ENCODE data around the gene SSX2.
"Not testable (repeated sequence)": the region's sequence is repeated elsewhere in the genome, so short reads cannot be mapped to it uniquely, and the experiment has no call there.

Gene SSX2, protein sequence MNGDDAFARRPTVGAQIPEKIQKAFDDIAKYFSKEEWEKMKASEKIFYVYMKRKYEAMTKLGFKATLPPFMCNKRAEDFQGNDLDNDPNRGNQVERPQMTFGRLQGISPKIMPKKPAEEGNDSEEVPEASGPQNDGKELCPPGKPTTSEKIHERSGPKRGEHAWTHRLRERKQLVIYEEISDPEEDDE

DNA sequence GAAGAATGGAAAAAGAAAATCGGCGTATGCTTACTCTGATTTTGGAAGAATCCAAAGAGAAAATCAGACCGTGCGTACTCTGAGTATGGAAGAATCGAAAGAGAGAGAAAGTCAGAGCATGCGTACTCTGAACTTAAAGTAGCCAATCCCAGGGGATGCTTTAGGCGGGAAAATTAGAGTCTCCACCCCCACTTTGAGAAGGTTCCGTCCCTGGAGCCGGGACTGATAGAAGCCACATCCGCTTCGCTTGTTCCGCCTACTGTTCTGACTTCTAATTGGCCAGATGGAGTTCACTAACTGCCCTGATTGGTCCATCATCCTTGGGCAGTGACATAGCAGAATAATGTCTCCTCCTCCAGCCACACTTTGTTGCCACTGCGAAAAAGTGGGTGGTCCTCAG is at the start of gene SSX2:
TSS of gene SSX2 (minus strand) at position 101 of the 400 bp plus-strand sequence. CDS start 1,429 bp downstream, outside the sequence.
- DNase-seq; in situ Hi-C loops (cut with MboI; ENCODE audit: low pct_unique_long_range_greater_than_20kb, low sequenced_read_pairs): not testable (repeated sequence)

DNA sequence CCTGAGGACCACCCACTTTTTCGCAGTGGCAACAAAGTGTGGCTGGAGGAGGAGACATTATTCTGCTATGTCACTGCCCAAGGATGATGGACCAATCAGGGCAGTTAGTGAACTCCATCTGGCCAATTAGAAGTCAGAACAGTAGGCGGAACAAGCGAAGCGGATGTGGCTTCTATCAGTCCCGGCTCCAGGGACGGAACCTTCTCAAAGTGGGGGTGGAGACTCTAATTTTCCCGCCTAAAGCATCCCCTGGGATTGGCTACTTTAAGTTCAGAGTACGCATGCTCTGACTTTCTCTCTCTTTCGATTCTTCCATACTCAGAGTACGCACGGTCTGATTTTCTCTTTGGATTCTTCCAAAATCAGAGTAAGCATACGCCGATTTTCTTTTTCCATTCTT is 44.0 kb upstream of the SSX2 start, which contains the start of gene SSX2B:
TSS of gene SSX2B (plus strand) at position 301 of the 400 bp plus-strand sequence. CDS start 1,429 bp downstream, outside the sequence.
- in situ Hi-C loops (cut with MboI; ENCODE audit: low pct_unique_long_range_greater_than_20kb, low sequenced_read_pairs), result not testable (repeated sequence)

DNA sequence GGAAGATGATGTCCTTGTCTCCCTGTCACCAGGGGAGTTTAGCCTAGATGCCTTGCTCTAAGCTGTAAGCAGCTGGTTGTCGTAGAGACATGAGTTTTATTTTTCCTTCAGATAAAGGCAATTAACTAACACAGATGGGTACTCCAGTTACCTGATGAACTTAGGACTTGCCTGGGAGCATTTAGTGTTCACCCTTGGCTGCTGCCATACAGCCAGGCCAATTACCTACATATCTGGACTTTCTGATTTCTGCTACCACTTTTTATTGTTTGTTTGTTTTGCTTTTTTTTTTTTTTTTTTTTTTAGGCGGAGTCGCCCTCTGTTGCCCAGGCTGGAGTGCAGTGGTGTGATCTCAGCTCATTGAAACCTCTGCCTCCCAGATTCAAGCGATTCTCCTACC is 14.9 kb downstream of the SSX2 start:
- DNase-seq; in situ Hi-C loops (cut with MboI; ENCODE audit: low pct_unique_long_range_greater_than_20kb, low sequenced_read_pairs): not testable (repeated sequence)

More for the DNA sequence above, 44.0 kb upstream of the SSX2 start, which contains the start of gene SSX2B:
- DNase-seq, result not testable (repeated sequence)

DNA sequence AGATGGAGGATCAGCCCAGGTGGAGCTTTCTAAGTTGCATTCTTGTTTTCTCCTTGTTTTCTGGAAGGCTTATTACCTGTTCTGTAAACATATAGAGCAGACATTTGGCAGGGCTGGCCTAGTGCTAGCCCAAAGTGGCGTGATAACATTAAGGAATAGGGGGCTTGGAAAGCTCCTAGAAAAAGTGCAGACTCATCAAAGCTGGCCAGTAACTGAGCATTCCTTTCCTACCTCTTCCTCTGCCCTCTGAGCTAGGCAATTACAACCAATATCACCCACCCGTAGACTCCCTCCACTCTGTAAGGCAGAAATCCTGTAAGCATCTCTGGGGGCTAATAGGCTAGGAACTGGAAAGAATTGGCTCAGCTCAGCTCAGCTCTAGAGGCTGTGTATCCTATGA is 44.8 kb downstream of the SSX2 start:
- DNase-seq; in situ Hi-C loops (cut with MboI; ENCODE audit: low pct_unique_long_range_greater_than_20kb, low sequenced_read_pairs): not testable (repeated sequence)

DNA sequence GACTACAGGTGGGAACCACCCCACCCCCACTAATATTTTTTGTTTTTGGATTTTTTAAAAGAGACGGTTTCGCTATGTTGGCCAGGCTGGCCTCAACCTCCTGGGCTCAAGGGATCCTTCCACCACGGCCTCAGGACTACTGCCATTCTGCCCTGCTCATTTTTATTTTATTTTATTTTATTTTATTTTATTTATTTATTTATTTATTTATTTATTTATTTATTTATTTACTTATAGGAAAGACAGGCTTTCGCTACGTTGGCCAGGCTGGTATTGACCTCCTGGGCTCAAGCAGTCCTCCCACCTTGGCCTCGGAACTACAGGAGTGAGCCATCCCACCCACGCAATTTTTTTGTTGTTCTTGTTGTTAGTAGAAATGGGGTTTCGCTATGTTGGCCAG is 51.5 kb downstream of the SSX2 start:
- DNase-seq; in situ Hi-C loops (cut with MboI; ENCODE audit: low pct_unique_long_range_greater_than_20kb, low sequenced_read_pairs): not testable (repeated sequence)

DNA sequence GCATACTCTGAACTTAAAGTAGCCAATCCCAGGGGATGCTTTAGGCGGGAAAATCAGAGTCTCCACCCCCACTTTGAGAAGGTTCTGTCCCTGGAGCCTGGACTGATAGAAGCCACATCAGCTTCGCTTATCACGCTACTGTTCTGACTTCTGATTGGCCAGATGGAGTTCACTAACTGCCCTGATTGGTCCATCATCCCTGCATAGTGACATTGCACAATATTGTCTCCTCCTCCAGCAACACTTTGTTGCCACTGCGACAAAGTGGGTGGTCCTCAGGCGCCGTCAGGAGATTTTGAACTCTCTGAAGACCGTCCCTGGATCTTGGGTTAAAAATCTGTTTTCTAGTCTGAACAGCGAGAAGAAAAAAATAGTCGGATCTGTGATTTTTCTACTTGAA is 52.2 kb downstream of the SSX2 start, which contains the start of gene SSX7:
TSS of gene SSX7 (minus strand) at position 101 of the 400 bp plus-strand sequence. CDS start 1,428 bp downstream, outside the sequence.
- DNase-seq; in situ Hi-C loops (cut with MboI; ENCODE audit: low pct_unique_long_range_greater_than_20kb, low sequenced_read_pairs): not testable (repeated sequence)

DNA sequence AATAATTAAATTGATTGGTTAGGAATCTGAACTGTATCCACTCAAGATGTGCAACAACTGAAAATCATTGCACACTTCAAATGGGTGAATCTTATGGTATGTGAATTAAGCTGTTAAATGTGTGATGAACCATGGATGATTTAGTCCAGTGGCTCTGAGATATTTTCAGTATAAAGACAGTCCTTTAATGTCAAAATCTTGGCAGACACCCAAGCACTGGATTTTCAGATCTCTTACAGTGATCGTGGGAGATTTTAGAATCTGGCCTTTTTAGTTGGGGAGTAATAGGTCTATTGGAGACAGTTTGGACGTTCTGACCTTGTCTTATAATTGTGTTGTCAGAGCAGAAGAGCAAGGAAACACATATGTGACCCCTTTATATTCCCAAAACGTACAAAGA is 56.3 kb downstream of the SSX2 start:
- in situ Hi-C loops (cut with MboI; ENCODE audit: low pct_unique_long_range_greater_than_20kb, low sequenced_read_pairs); DNase-seq: not testable (repeated sequence)

DNA sequence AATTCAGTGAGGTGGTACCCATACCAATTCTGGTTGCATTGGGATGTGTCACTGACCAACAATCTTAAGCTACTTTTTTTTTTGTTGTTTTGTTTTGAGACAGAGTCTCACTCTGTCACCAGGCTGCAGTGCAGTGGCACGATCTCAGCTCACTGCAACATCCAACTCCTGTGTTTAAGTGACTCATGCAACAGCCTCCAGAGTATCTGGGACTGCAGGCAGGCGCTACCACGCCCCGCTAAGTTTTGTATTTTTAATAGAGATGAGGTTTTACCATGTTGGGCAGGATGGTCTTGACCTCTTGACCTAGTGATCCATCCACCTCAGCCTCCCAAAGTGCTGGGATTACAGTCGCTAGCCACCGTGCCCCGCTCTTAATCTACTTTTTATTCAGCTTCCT is 58.0 kb downstream of the SSX2 start:
- DNase-seq; in situ Hi-C loops (cut with MboI; ENCODE audit: low pct_unique_long_range_greater_than_20kb, low sequenced_read_pairs): not testable (repeated sequence)
